HTERT RPE-1 (cell line): ENCODE measurements around the gene ACTA1.
"Not testable (repeated sequence)": the region's sequence is repeated elsewhere in the genome, so short reads cannot be mapped to it uniquely, and the experiment has no call there.

Source experiments
- in situ Hi-C: fragments of 300-500 bp; cut with MboI; formaldehyde crosslinking; loops from 4 replicates; pipeline ENCODE4 v1.14.3; 2020; ENCODE audit warnings: low sequenced_read_pairs

Gene ACTA1

DNA sequence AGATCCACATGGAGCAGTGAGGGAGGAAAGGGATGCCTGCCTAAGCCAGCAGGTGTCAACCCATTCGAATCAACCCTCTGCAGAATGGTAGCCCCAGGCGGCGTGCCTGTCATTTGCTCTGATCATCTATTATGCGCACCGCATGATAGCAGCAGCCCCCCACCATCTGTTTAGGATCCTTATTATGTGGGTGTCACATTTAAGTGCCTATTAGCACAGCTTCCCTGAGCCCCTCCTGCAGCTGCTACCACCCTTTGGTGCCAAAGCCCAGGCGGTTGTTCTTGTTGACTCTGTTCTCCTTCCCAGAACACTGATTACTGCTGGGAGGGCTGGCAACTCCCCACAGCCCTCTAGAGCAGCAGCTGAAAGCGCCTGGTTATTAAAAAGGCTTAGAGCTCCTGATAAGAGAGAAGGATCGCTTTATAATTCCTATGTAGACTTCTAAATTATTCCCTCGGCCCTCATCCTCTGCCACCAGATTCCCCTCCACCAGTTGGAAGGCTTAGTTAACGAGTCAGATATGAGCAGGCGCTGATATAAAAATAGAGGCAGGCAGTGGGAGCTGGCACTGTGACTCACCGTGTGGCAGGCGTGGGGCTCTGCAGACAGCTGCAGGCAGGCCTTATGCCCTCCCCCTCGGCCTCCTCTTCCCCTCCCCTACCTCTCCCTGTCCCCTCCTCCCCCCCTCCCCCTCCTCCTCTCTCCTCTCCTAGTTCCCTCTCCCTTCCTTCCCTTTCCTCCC lies 23.0 kb downstream of the ACTA1 start:
- in situ Hi-C loops, result no loop called here

DNA sequence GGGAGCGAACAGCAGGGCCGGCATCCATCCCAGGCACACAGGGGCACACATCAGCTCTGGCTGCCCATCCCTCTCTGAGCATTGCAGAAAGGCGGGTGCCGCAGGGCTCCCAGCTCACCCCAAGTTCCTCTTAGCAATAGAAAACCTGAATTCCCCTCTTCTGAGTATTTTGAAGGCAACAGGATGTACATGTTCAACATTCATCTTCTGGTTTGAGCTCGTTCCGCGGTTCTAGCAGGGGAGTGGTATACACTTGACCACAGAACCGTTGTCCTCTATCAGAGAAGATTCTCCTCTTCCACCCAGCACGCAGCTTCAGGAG lies 23.6 kb downstream of the ACTA1 start:
- in situ Hi-C loops, result no loop called here

DNA sequence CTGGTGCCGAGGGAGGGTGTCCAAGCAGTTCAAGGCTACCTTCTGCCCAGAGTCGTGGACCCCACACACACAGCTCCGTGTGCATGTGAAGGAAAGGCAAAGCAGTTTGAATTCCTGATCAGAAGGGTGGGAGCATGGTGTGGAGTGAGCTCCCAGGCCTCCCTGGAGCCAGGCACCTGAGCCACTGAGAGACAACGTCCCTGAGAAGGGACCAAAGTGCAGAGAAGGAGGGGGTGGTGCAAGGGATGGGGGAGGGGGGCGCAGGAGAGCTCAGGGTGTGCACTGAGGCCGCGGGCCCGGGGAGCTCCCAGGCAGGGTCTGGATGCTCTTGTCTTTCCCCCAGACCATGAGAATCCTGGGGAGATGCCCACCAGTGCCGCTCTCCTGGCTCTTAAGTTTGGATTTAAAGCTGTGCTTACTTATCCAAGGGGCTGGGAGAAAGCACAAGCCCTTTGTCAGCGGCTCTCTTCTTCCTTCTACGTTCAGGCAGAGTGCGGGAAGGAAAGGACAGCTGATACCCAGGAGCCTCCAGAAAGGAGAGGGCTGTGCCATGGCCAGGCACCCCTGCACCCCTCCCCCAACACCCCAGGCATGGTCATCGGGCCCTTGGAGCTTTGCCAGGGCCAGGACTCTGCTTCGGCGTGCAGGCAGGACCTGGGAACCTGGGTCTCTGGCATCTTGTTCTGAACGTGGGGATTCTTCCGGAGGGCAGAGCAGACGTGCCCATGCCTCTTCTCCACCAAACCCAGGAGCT lies 24.1 kb downstream of the ACTA1 start:
- in situ Hi-C loops, result no loop called here

DNA sequence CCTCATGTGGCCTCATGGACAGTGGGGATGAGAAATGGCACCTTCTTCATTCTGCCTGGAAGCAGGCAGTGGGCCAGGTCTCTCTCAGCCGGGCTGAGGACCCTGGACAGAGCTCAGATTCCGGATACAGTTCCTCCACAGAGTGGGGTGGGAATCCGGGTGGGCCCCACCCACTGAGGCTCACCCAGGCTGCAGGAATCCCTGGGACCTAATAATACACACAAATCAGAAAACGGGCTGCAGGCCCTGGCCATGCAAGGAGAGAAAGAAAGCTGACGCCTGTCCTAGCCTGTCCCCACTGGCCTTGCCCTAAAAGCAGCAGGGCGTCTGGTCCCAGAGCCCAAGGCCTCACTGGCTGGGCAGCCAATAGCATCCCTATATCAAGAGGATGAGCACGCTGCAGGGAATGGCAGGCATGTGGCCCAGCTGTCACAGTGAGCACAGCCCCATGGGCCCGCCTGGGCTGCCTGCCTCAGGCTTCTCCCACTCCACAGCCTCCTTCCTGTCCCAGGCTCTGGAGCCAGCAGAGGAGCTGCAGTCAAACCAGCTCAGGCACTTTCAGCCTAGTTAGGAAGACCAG lies 25.3 kb downstream of the ACTA1 start:
- in situ Hi-C loops, result no loop called here

DNA sequence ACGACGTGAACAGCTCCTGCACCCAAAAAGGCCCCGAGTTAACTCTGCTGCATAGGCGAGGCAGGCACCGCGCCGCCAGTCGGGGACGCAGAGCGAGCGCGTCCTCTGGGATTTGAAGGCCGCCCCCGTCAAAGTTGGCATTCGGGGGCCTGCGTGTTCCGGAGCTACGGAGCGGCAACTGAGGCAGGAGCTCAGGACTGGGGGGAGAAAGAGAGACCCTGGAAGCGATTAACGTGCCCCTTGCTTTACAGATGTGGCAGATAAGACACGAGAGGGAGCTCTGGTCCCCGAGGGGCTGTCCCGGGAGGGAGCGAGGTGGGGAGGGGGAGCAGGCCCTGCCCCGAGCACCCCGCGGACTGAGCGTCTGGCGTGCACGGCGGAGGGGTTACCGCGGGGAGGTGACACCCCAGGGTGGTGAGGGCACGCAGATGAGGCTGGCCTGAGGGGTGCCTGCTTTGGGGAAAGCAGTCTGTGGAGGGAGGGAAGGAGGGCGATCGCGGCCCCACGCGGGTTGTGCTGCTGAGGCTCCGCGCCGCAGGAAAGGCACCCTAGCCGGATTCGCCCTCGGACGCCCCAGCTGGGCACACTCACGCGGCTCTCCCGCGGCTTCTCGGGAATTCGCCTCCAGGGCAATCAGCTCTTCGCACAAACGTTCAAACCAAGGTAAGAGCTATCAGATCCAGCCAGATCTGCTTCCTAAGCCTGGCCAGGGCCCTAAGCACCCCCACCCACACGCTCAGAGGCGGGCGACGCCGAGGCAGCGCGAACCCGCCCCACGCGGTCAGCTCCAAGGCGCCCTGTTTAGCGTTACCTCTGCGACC lies 26.5 kb downstream of the ACTA1 start:
- in situ Hi-C loops, result no loop called here

DNA sequence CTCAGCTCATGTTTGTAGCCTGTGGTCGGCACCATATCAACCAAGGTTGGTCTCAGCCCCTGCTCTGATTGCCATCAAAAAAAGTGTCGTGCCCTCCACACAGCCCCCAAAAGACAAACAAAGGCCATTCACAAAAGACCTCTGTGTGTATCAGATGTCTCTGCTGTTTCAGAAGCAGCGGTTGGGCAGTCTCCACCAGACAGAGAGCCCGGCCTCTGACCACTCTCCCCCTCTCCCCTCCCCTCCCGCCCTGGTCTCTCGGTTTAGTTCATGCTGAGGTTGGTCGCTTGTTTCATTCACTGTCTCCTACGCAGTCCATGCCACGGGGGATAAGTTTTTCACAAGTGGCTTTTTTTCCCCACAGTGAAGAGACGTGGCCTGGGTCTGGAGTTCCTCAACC lies 27.1 kb downstream of the ACTA1 start:
- in situ Hi-C loops, result no loop called here

DNA sequence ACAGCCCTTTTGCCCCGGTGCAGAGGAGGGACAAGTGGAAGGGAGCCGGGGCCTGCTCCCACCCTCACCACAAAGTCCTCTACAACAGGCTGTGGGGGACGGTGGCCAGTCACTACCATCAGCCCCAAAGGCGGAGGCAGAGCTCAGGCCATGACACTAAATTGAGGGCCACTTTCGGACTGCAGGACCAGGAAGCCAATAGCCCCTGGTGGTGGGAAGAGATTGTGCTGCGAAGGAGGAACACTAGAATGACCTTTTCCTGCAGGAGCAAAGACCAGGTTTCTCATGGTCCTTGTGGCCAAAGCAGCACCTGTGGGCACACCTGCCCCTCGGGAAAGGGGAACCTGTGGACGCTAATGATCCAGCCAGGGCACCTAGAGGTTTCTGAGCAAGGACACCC lies 30.3 kb downstream of the ACTA1 start:
- in situ Hi-C loops, result no loop called here

DNA sequence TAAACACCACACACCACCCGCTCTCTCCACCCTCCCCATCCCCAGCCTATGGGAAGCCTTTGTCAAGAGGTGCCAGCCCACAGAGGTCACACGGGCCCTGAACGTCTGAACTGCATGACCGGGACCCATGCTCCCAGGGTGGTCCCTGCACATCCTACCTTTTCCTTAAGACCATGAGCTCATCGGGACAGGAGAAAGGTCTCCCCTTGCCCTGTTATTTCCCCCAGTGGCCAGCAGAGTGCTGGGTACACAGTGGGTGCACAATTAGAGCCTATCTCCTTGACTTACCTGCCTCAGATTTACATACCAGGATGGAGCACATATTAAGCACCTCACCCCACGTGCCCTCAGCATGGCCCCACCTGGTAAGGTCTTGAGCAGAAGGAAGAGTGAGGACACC lies 30.9 kb downstream of the ACTA1 start:
- in situ Hi-C loops, result no loop called here

DNA sequence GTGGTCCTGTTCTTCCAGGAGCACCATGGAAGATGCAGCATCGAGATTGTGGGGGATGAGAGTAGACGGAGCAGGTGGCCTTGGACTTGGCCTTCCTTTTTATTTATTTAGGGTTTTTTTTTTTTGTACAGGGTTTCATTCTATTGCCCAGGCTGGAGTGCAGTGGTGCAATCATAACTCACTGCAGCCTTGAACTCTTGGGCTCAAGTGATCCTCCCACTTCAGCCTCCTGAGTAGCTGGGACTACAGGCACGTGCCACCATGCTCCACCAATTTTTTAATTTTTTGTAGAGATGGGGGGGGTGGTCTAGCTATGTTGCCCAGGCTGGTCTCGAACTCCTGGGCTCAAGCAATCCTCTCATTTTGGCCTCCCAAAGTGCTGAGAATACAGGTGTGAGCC lies 31.6 kb downstream of the ACTA1 start:
- in situ Hi-C loops, result not testable (repeated sequence)

DNA sequence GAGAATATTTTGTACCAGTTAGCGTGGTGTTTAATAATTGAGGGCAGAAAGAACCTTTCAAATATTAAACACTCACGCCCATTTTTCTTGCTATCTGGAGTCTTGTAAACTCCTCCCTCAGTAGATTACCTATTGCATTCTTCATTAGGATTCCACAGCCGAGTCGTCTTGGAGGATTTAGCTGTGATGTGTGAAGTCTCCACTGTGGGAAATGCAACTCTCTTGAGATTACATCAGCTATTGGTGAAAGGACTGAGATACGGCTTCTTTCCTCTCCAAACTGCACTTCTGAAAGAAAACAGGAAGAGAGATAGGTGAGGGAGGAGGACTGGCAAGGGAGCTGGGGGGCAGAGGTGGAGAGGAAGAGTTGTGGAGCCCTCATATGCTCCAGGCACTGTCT lies 36.1 kb downstream of the ACTA1 start:
- in situ Hi-C loops, result no loop called here

DNA sequence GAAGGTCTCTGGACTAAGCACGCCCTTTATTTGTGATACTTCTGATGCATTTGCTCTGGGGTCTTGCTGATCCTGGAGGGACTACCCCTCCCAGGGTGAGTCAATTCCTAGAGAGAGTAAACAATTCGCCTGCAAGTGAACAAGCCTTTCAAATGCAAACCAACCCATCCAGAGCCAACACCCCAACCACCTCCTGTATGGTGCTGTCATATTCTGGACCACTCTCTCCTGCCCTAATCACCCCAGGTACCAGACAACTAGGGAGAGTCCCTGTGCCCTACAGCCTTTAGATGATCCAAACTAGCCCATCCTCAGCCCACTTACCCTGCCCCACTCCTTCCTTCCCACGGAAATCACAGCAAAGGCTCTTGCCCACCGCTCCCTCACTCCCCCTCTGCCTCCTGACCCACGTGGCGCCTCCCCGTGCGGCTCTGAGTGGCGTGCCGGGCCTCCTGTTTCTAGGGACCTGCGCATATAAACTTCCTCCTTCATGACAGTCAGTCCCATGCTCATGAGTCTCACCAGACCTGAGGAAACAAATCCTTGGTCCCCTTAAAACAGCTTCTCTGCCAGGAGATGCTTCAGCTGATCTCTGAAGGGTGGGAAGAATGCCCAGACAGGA lies 37.2 kb downstream of the ACTA1 start:
- in situ Hi-C loops, result no loop called here

DNA sequence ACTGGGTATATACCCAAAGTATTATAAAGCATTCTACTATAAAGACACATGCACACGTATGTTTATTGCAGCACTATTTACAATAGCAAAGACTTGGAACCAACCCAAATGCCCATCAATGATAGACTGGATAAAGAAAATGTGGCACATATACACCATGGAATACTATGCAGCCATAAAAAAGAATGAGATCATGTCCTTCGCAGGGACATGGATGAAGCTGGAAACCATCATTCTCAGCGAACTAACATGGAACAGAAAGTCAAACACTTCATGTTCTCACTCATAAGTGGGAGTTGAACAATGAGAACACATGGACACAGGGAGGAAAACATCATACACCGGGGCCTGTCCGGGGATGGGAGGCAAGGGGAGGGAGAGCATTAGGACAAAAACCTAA lies 39.4 kb downstream of the ACTA1 start:
- in situ Hi-C loops, result not testable (repeated sequence)

DNA sequence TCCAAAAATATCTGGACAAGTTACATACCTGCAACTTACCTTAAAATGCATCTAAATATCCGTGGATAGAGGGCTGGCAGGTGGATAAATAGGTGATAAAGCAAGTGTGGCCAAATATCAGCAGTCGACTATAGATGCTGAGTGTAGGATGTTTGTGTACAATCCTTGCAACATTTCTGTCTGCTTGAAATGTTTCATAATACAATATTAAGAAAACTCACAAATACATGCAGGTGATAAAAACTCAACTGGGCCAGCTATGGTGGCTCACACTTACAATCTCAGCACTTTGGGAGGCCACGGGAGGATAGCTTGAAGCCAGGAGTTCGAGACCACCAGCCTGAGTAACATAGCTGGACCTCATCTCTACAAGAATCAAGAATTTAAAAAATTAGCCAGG lies 41.0 kb downstream of the ACTA1 start:
- in situ Hi-C loops, result no loop called here

DNA sequence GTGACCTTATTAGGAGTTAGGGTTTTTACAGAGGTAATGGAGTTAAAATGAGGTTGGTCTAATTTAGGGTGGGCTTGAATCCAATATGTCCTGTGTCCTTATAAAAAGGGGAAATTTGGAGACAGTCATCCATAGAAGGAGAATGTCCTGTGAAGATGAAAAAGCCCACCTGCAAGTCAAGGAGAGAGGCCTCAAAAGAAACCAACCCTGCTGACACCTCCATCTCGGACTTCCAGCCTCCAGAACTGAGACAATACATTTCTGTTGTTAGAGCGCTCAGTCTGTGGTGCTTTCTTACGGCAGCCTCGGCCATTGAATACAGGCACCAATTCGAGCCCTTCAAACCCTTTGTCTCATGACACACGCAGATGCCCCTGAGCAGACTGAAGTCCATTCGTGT lies 43.8 kb downstream of the ACTA1 start:
- in situ Hi-C loops, result no loop called here

DNA sequence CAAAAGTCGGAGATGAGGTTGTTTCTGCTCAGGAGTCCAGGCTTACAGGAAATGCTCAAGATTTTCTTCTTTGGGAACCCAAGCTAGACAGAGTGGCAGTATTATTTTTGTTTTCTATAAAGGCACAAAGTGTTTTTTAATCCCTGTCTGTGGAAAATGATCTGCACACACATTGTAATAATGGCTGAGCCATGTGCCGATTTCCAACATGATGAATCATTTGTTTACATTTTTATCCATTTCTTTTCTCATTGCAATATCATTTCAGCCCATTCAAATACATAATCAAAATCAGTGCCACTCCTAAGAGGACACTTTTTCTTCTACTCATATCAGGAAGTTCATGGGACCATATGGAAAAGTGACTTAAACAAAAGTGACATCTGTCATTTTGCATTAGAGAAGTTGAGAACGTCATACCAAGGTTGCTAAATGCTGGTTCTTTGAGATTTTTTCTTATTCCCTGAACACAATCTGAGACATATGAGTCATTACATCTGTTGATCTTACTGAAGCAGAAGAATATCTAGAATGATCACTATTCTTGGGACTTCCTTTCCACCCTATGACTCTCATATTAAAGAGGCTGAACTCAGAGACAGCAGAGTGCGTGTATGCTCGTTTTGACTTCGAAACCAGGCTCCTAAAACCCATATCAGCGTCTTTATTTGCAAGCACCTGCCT lies 44.9 kb downstream of the ACTA1 start:
- in situ Hi-C loops, result no loop called here

DNA sequence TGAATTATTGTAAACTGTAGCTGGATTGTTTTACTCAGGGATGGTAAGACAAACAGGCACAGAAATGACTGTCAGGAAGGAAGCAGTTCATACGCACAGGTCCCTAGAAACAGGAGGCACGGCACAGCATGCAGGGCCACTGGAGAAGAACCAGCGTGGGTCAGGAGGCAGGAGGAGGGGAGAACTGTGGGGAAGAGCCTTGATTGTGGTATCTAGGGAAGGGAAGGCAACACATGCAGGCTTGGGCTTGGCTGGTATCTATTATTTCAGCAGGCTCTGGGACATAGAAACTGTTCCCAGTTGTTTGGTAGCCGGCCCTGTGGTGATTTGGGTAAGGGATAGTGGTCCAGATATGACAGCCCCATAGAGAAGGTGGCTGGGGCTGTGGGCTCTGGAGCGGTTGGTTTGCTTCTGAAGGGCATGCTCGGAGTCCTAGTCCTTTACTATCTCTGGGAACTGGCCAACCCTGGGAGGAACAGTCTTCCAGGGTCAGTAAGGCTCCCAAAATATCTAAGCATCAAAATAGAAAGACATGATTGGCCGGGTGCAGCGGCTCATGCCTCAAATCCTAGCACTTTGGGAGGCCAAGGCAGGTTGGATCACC lies 47.9 kb downstream of the ACTA1 start:
- in situ Hi-C loops, result no loop called here

DNA sequence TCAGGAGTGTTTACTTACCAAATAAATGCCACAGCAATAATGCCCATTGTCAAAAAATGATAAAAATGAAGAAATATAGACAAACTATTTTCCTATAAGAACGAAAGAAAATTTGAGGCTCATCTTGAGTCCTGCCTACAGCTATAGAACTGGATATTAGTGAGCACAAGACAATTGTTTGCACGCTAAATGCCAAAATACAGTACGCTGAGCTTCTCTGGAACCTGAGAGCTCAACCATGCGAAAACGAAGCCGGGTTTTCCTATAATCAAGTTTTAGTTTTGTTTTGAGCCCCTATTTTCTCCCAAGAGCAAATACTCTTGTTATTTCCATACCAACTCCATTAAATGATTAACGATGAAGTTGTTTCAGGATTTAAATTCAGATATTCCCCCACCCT lies 49.1 kb downstream of the ACTA1 start:
- in situ Hi-C loops, result no loop called here

DNA sequence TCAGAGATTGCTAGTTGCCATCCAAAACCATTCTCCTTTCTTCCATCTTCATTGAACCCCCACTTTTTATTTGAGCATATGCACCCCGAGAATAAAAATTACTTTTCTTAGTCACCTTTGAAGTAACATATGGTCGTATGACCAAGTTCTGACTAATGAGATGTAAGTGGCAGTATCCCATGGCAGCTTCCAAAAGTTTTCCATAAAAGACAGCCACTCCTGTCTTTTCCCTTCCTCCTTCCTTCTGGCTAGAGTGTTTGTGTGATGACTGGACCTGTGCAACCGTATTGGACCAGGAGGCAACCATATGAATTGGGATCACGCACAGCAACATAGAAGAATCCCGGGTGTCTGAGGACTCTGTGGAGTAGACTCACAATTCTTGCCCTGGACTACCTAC lies 49.9 kb downstream of the ACTA1 start:
- in situ Hi-C loops, result no loop called here

DNA sequence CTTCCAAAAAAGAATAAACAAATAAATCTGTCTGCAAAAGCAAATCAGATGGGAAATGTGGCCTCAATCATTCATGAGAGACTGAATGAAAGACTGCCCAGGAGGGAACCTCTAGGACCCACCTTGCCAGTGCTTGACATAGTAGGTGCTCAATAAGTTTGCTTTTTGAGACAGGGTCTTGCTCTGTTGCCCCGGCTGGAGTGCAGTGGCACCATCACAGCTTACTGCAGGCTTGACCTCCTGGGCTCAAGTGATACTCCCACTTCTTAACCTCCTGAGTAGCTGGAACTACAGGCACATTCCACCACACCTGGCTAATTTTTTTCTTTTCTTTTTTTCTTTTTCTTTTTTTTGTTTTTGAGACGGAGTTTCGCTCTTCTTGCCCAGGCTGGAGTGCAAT lies 50.7 kb downstream of the ACTA1 start:
- in situ Hi-C loops, result no loop called here
